Panc1 (cell line): ENCODE results near the gene CHCHD10. TPM values are rescaled to one million over a fixed set of nuclear protein-coding genes. Genes with fewer than 3 reads are reported as not detected.
A peak's percentile ranks its signal among the peaks of the same experiment; 100 is the strongest.

ENCODE experiments used
- ATAC-seq: fragments of 200-7000 bp; cut with Tn5 transposase; 2 replicates; pipeline ENCODE4 v1.9.1; 2020; ENCODE audit warnings: mild to moderate bottlenecking, moderate library complexity
- BruUV-seq: library from RNA; stranded (reverse); fragments of 400-500 nt; replicated peaks from 2 replicates; lab custom pipeline; 2021; lab: Mats Ljungman, UMichigan
- CTCF ChIA-PET: fragments of 300-600 bp; sonication (Branson Sonifier 250); formaldehyde crosslinking; loops from one replicate; lab custom pipeline; 2022; ENCODE audit warnings: antibody characterized with exemption; lab: Charles Lee
- POLR2A ChIA-PET: fragments of 300-600 bp; sonication (Branson Sonifier 250); formaldehyde crosslinking; loops from one replicate; lab custom pipeline; 2022; ENCODE audit warnings: antibody characterized with exemption; lab: Charles Lee
- DNase-seq: peaks from one replicate; pipeline ENCODE4 v3.0.0-alpha.2; 2010; ENCODE audit warnings: low read depth, low spot score
- H3K27ac ChIP-seq: 2 replicates; pipeline ENCODE4 v1.5.1; 2011; ENCODE audit warnings: mild to moderate bottlenecking, low read length, inconsistent platforms
- H3K27me3 ChIP-seq: fragments of 200-500 bp; sonication (Bioruptor generic); 2 replicates; pipeline ENCODE4 v1.6.0; 2014; ENCODE audit warnings: low read length, inconsistent platforms; ENCODE audit not compliant: control insufficient read depth, insufficient read depth
- H3K36me3 ChIP-seq: fragments of 200-500 bp; sonication (Bioruptor generic); 2 replicates; pipeline ENCODE4 v1.5.1; 2014; ENCODE audit warnings: inconsistent platforms, mild to moderate bottlenecking, low read length, moderate library complexity; ENCODE audit not compliant: control insufficient read depth, insufficient read depth
- H3K4me1 ChIP-seq: 2 replicates; pipeline ENCODE4 v1.5.1; 2011; ENCODE audit warnings: inconsistent platforms, mild to moderate bottlenecking, low read length, moderate library complexity; ENCODE audit not compliant: control insufficient read depth, insufficient read depth
- H3K4me3 ChIP-seq, 2 experiments: 2 replicates each; pipeline ENCODE4 v1.5.1; 2011 to 2012; ENCODE audit warnings: low read depth in 2 of 2, low read length in 2 of 2, mild to moderate bottlenecking in 2 of 2, inconsistent platforms in 1 of 2, moderate library complexity in 1 of 2
- H3K9me3 ChIP-seq: fragments of 200-500 bp; sonication (Bioruptor generic); 2 replicates; pipeline ENCODE4 v1.5.1; 2014; ENCODE audit warnings: low read depth, mild to moderate bottlenecking, inconsistent platforms, low read length, moderate library complexity; ENCODE audit not compliant: control insufficient read depth, insufficient read depth
- CTCF ChIP-seq: fragments of 450-650 bp; IDR thresholded peaks from 2 replicates; pipeline ENCODE4 v1.5.1; 2017; ENCODE audit warnings: mild to moderate bottlenecking
- POLR2AphosphoS5 ChIP-seq: IDR thresholded peaks from 2 replicates; pipeline ENCODE4 v1.6.1; 2012; ENCODE audit warnings: mild to moderate bottlenecking, low read depth, low read length, moderate library complexity
- REST ChIP-seq, 2 experiments: IDR thresholded peaks; 2 replicates each; pipeline ENCODE4 v1.6.1; 2011 to 2012; ENCODE audit warnings: low read depth in 2 of 2, control low read depth in 1 of 2, low read length in 1 of 2, mild to moderate bottlenecking in 1 of 2, moderate library complexity in 1 of 2; ENCODE audit not compliant: insufficient read depth in 1 of 2
- SIN3A ChIP-seq: IDR thresholded peaks from 2 replicates; pipeline ENCODE4 v1.6.1; 2012; ENCODE audit warnings: low read depth, mild to moderate bottlenecking, low read length, moderate library complexity, borderline replicate concordance; ENCODE audit not compliant: insufficient read depth
- TCF7L2 ChIP-seq: IDR thresholded peaks from 2 replicates; pipeline ENCODE4 v1.6.1; 2011; ENCODE audit warnings: mild to moderate bottlenecking, low read depth, low read length, inconsistent platforms
- in situ Hi-C: cut with HindIII; loops from 2 replicates; pipeline ENCODE4 v1.10.0; 2016; ENCODE audit warnings: low sequenced_read_pairs, low pct_unique_long_range_greater_than_20kb
- intact Hi-C: fragments of 100-400 bp; cut with micrococcal nuclease; formaldehyde crosslinking; loops from one replicate; pipeline ENCODE4 v1.10.0; 2022; ENCODE audit not compliant: unreplicated experiment
- total RNA-seq: library from RNA; stranded (reverse); gene quantifications from one replicate; pipeline ENCODE4 v1.2.1, GENCODE V29; 2021; ENCODE audit not compliant: unreplicated experiment

CHCHD10 gene
- total RNA-seq, 1 experiment from 2014 or later, result 84.4 TPM

DNA sequence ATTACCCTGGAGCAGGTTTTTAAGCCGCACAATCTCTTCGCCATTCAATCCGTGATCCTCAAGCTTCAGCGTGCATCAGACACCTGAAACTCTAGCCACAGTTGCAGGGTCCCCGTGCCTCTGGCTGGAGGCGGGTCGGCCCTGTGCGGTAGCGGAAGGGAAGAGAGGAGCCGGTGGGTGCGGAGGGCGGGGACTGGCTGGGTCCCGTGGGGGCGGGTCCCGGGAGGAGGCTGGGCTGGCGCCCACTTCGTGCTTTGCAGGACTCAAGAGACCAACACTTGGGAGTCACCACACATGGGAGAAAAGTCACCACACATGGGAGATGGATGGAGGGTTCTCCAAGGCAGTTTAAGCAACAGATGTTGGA is 4.2 kb downstream of the CHCHD10 start:
- BruUV-seq, result no TSS peak
- ChIA-PET POLR2A (no interaction called here), CTCF (no interaction called here)
- no peak overlapping the region for H3K4me3 ChIP-seq
- H3K4me1 ChIP-seq, result 0 out of 2 replicates have a peak, but pooled peaks cover 7% of the 10 kb centered on the region
- ATAC-seq, result no peak
- intact Hi-C loops, result no loop called here
- no peaks in the 10 kb centered on the region for H3K9me3 ChIP-seq
- in situ Hi-C loops, result no loop called here
- no peak for TF ChIP-seq TCF7L2
- no peak for TF ChIP-seq CTCF
- TF ChIP-seq POLR2AphosphoS5, result no peak
- TF ChIP-seq SIN3A, result no peak
- no peak for TF ChIP-seq REST (IDR thresholded peaks at IDR 0.05; ENCODE audit: insufficient read depth in 1 of 2, low read depth in 2 of 2, low read length in 1 of 2)
- DNase-seq, result no peak
- H3K27ac ChIP-seq, result no peak overlapping the region
- H3K36me3 ChIP-seq, result no peaks in the 10 kb centered on the region; the same call in 1 of the 2 replicates
- H3K27me3 ChIP-seq, result no peaks in the 10 kb centered on the region

- no peak within 1 kb of the TSS for H3K27ac ChIP-seq
- 0 out of 2 replicates have a peak, but pooled peaks cover 7% of the 10 kb centered on the region for H3K4me1 ChIP-seq
- H3K27me3 ChIP-seq, result no peaks in the 10 kb centered on the region
- ATAC-seq (peak; percentile 27; the same call in 1 of the 2 replicates), DNase-seq (no peak)
- no TSS peak for BruUV-seq
- H3K36me3 ChIP-seq, result no peaks in the 10 kb centered on the region; the same call in 1 of the 2 replicates
- TF ChIP-seq SIN3A (no peak), CTCF (no peak), REST (IDR thresholded peaks at IDR 0.05; ENCODE audit: insufficient read depth in 1 of 2, low read depth in 2 of 2, low read length in 1 of 2) (no peak), POLR2AphosphoS5 (no peak), TCF7L2 (no peak)
- CTCF ChIA-PET, result no interaction called here
- H3K4me3 ChIP-seq, result no peak within 1 kb of the TSS
- in situ Hi-C loops, result no loop called here
- intact Hi-C loops, result no loop called here
- POLR2A ChIA-PET, result interaction anchor here (0.6 kb wide), 1 partner anchor 205 kb away, joined by 3 read pairs; no protein-coding TSS in a partner anchor
- H3K9me3 ChIP-seq, result no peaks in the 10 kb centered on the region
These were observed 4.8 kb downstream of the CHCHD10 start, which contains the start of gene C22orf15 for GRCh38 chr22:23762842-23763578. TSS of gene C22orf15 (plus strand) at chr22:23762990. CDS start at chr22:23763307, 317 bp downstream.
